ENCODE data around the gene FAM83F. TPM values are rescaled to one million over a fixed set of nuclear protein-coding genes. Genes with fewer than 3 reads are reported as not detected.

Gene FAM83F
- total RNA-seq, 1 donor from 2014 or later = 0.23 TPM

DNA sequence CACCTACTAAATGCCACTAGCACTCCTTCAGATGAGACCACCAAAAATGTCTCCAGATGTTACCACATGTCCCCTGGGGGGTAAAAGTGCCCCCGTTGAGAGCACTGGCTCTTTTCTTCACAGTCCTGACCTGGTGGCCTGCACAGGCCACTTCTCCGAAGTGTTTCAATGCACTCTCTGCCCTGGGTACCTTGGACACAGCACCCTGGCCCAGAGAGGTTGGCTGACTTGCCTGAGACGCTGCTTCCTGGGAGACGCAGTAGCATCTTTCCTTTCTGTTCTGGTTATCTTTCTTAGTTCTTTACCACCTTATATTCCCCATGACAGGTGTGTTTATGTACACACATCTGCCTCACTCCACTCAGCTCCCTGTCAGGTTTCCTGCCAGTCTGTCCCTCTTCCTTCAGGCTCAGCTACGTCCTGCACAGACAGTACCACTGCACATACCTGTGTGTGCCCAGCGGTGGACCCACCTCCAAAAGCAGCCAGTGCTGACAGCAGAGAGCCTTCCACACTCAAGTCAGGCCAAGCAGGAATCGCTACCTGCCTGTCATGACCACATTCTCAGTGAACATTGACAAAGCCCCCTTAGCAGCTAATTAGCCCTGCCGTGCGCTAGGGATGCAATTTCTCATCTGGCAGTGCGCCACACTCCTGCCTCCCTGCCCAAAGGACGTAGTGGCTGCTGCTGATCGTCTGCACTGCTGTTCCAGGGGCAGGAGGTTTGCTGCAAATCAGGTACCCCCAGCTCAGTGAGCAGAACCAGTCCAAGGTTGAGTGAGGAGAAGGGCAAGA is 39.0 kb downstream of the FAM83F start:
- Mint-ChIP-seq H3K4me1 (peaks cover 7% of the 10 kb centered on the region), H3K36me3 (ENCODE audit: low read depth) (no peaks in the 10 kb centered on the region), H3K9me3 (no peaks in the 10 kb centered on the region), H3K4me3 (no peak overlapping the region), H3K27ac (no peak overlapping the region), H3K27me3 (peaks cover 4% of the 10 kb centered on the region)
- DNase-seq = no peak
- intact Hi-C loops (cut with micrococcal nuclease) = no loop called here

GRCh38 chr22:40035351-40035750 is 40.6 kb downstream of the FAM83F start:
- H3K9me3 Mint-ChIP-seq = no peaks in the 10 kb centered on the region
- H3K27ac Mint-ChIP-seq = no peak overlapping the region
- no peak for DNase-seq
- no peak overlapping the region for H3K4me3 Mint-ChIP-seq
- peaks cover 12% of the 10 kb centered on the region for H3K27me3 Mint-ChIP-seq
- intact Hi-C loops (cut with micrococcal nuclease) = no loop called here
- H3K4me1 Mint-ChIP-seq = peaks cover 7% of the 10 kb centered on the region
- H3K36me3 Mint-ChIP-seq (ENCODE audit: low read depth) = no peaks in the 10 kb centered on the region

DNA sequence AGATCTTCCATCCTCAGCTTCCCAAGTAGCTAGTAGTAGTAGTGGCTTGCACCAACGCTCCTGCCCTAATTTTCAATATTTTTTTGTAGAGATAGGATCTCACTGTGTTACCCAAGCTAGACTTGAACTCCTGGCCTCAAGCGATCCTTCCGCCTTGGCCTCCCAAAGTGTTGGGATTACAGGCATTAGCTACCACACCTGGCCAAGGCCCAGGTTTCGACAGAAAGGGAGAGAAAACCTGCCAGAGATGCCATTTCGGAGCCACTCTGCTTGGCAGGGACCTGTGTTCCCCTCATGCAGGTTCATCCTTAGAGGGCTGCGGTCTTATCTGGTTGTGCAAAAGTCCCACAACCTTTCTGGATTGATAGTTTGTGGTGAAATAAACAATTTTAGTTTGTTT is 41.4 kb downstream of the FAM83F start:
- intact Hi-C loops (cut with micrococcal nuclease) = loop anchor here (1.0 kb wide), 1 partner anchor 502 kb away; no protein-coding TSS in a partner anchor
- no peaks in the 10 kb centered on the region for H3K36me3 Mint-ChIP-seq (ENCODE audit: low read depth)
- no peak overlapping the region for H3K27ac Mint-ChIP-seq
- no peak overlapping the region for H3K4me3 Mint-ChIP-seq
- H3K27me3 Mint-ChIP-seq = peaks cover 12% of the 10 kb centered on the region
- H3K4me1 Mint-ChIP-seq = peaks cover under 1% of the 10 kb centered on the region
- H3K9me3 Mint-ChIP-seq = no peaks in the 10 kb centered on the region
- no peak for DNase-seq

DNA sequence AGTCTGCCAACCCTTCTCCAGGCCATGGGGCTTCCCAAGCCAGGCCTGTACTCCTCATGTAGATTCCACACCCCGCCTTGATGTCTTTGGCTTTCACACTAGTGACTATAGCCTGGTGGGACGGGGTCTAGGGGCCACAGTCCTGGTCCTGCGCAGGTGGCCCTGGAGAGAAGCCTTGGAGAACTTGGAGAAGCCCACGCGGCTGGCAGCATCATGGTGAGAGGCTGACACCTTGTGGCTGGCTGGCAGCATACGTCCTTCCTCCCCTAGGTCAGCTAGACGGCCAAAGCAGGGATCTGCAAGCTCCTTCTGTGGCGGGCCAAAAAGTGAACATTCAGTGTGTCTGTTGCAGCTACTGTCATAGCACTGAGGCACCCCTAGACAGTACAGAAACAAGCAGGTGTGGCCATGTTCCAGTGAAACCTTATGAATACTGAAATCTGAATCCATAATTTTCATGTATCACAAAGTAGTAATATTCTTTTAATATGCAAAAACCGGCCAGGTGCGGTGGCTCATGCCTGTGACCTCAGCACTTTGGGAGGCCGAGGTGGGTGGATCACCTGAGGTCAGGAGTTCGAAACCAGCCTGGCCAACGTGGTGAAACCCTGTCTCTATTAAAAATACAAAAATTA is 42.0 kb downstream of the FAM83F start:
- no peaks in the 10 kb centered on the region for H3K36me3 Mint-ChIP-seq (ENCODE audit: low read depth)
- no peaks in the 10 kb centered on the region for H3K9me3 Mint-ChIP-seq
- peaks cover 12% of the 10 kb centered on the region for H3K27me3 Mint-ChIP-seq
- no peak overlapping the region for H3K27ac Mint-ChIP-seq
- DNase-seq = peak; percentile 84
- no peak overlapping the region for H3K4me3 Mint-ChIP-seq
- intact Hi-C loops (cut with micrococcal nuclease) = loop anchor here (1.0 kb wide), 1 partner anchor 502 kb away; no protein-coding TSS in a partner anchor
- no peaks in the 10 kb centered on the region for H3K4me1 Mint-ChIP-seq

DNA sequence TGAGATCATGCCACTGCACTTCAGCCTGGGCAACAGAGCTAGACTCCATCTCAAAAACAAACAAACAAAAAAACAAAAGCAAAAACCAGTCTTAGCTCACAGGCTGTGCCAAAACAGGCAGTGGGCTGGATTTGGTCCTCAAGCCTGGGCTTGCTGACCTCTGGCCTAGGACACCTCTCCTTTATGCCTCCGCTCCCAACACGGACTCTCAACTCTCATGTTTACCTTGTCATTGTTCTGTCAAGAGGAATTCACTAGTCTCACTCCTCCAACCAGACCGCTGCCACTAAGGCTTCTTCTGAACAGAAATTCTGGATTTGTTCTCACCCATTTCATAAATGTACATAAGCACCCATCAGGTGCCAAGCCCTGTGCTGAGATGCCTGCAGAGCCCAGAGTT is 42.6 kb downstream of the FAM83F start:
- intact Hi-C loops (cut with micrococcal nuclease) = no loop called here
- H3K27ac Mint-ChIP-seq = no peak overlapping the region
- H3K27me3 Mint-ChIP-seq = peaks cover 12% of the 10 kb centered on the region
- DNase-seq = no peak
- no peaks in the 10 kb centered on the region for H3K4me1 Mint-ChIP-seq
- H3K36me3 Mint-ChIP-seq (ENCODE audit: low read depth) = no peaks in the 10 kb centered on the region
- H3K9me3 Mint-ChIP-seq = no peaks in the 10 kb centered on the region
- H3K4me3 Mint-ChIP-seq = no peak overlapping the region

DNA sequence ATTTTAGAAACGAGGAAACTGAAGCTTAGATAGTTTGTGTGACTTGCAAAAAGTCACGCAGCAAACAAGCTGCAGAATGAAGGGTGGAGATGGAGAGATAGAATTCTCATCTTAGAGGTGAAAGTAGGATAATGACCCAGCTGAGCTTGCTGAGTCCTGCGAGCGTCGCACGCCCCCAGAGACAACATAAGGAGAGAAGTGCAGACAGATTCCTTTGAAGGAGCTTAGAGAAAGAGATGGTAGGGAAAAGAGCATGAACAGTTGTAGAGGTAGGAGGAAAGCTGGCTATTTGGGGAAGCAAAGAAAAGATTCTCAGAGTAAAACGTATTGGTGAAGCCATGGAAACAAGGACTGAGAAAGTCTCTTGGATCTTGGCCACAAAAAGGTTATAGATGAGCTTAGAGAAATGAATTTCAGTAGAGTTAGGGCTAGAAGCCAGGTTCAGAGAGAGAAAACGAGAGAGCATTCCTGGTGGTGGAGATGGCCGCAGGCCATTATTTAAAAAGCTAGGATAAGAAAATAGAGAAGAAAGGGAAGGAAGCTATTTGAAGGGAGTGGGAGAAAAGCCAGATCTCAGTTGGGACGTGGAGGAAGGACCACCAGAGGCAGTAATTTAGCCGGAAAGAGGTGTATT is 44.8 kb downstream of the FAM83F start:
- peaks cover 13% of the 10 kb centered on the region for H3K27me3 Mint-ChIP-seq

DNA sequence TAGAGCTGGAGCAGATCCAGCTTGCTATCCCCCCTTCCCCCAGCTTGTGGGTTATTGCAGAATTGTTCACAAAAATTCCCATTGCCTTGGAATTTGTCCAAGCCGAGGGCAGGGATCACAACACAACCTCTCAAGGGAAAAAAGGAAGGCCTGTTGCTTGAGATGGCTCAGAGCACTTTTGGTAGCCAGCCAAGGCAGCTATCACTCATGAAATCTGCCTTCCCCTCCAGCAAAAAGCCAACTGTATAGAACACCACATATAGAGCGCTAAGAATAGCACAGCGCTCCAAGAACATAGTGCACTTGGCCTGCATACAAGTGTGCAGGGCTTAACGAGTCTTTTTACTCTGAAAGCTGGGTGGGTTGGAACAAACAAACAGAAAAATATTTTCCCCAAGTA is 46.2 kb downstream of the FAM83F start:
- H3K27me3 Mint-ChIP-seq = peaks cover 13% of the 10 kb centered on the region
- intact Hi-C loops (cut with micrococcal nuclease) = no loop called here
- H3K27ac Mint-ChIP-seq = no peak overlapping the region
- H3K4me1 Mint-ChIP-seq = peaks cover 7% of the 10 kb centered on the region
- H3K9me3 Mint-ChIP-seq = no peaks in the 10 kb centered on the region
- peaks cover 3% of the 10 kb centered on the region for H3K36me3 Mint-ChIP-seq (ENCODE audit: low read depth)
- no peak overlapping the region for H3K4me3 Mint-ChIP-seq
- DNase-seq = no peak

More for the DNA sequence above, 44.8 kb downstream of the FAM83F start:
- Mint-ChIP-seq H3K36me3 (ENCODE audit: low read depth) (peaks cover 2% of the 10 kb centered on the region), H3K9me3 (no peaks in the 10 kb centered on the region), H3K27ac (no peak overlapping the region), H3K4me1 (peaks cover 5% of the 10 kb centered on the region), H3K4me3 (no peak overlapping the region)
- intact Hi-C loops (cut with micrococcal nuclease) = no loop called here
- DNase-seq = no peak

GRCh38 chr22:40041366-40042137 is 46.8 kb downstream of the FAM83F start:
- peaks cover 10% of the 10 kb centered on the region for H3K4me1 Mint-ChIP-seq
- no peaks in the 10 kb centered on the region for H3K9me3 Mint-ChIP-seq
- H3K27me3 Mint-ChIP-seq = peaks cover 13% of the 10 kb centered on the region
- intact Hi-C loops (cut with micrococcal nuclease) = no loop called here
- no peak overlapping the region for H3K4me3 Mint-ChIP-seq
- H3K36me3 Mint-ChIP-seq (ENCODE audit: low read depth) = peaks cover 3% of the 10 kb centered on the region
- no peak for DNase-seq
- H3K27ac Mint-ChIP-seq = no peak overlapping the region

GRCh38 chr22:40042312-40042711 is 47.6 kb downstream of the FAM83F start:
- Mint-ChIP-seq H3K27me3 (peaks cover 13% of the 10 kb centered on the region), H3K4me3 (no peak overlapping the region), H3K36me3 (ENCODE audit: low read depth) (peaks cover 3% of the 10 kb centered on the region), H3K4me1 (peaks cover 10% of the 10 kb centered on the region), H3K9me3 (no peaks in the 10 kb centered on the region), H3K27ac (no peak overlapping the region)
- no peak for DNase-seq
- intact Hi-C loops (cut with micrococcal nuclease) = no loop called here

DNA sequence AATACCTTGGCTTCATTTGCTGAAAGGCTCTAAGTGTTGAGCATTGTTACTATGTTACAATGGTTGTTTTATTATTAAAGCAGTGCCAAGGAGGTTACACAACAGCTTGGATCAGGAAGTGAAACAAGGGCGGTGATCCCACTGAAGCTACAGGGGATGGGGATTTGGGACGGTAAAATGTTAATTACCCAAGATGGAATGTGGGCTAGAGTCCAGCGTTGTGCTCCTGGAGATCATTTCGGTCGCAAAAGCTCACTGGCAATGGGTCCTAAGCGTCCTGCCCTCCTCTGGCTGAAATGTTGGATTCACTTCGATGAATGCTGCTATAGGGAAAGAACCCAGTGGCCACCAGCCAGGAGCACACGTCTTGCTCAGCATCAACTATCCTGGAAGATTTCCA is 48.3 kb downstream of the FAM83F start:
- Mint-ChIP-seq H3K36me3 (ENCODE audit: low read depth) (peaks cover 3% of the 10 kb centered on the region), H3K4me3 (peak overlapping the region; percentile 92), H3K27ac (peak overlapping the region; percentile 99), H3K9me3 (no peaks in the 10 kb centered on the region), H3K27me3 (peaks cover 10% of the 10 kb centered on the region), H3K4me1 (peaks cover 12% of the 10 kb centered on the region)
- intact Hi-C loops (cut with micrococcal nuclease) = no loop called here
- no peak for DNase-seq

DNA sequence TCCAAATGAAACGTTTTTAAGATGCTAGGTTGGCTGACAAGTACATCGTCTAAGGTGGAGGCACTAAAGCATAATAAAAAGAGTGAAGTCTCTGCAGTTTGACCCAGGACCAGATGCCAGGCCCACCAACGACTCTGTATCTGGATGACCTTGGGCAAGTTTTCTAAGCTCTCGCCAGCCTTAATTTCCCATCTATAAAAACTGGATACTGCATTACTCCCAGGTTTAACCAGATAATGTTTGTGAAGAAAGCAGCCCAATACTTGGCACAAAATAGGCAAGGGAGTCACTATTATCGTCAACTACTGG is 49.0 kb downstream of the FAM83F start:
- intact Hi-C loops (cut with micrococcal nuclease) = loop anchor here (1.0 kb wide), 5 partner anchors 12 to 511 kb away; partner anchors contain the start of genes RPS19BP1 and TNRC6B

DNA sequence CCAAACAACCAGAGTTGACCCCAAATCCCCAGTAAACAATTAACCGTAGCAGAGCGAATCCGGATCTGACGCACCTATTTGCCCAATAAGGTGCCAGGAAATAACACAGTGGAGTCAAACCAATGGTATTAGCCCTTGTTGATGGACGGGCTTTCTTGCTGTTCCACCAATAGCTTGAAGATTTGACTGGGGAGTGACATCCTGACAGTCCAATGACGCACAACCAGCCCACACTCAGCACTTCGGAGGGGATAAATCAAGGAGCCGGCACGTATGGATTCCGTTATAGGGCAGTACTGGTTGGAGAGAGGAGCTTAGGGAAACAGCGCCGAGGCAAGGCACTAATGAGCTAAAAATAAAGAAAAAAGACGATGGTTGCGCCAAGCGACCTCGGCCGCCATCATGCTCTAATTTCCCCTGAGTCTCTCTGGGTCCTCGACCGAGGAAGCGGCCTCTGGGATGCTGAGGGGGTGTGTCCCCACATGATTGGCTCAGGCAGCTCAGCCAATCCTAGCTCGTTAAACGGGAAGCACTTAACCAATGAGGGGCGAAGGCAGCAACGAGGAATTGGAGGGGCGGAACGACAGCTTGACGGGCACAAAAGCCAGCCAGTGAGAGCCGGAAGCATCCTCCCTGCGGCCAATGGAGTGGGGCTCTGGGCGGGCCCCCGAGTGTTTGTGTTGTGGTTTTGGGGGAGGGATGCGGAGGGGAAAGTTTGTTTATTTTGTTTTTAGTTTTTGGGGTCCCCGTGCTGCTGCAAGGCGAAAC is 49.5 kb downstream of the FAM83F start:
- H3K36me3 Mint-ChIP-seq (ENCODE audit: low read depth) = peaks cover 3% of the 10 kb centered on the region
- peak overlapping the region; percentile 92 for H3K4me3 Mint-ChIP-seq
- H3K4me1 Mint-ChIP-seq = peaks cover 14% of the 10 kb centered on the region
- DNase-seq = peak; percentile 100
- peak overlapping the region; percentile 99 for H3K27ac Mint-ChIP-seq
- intact Hi-C loops (cut with micrococcal nuclease) = loop anchor here (1.0 kb wide), 5 partner anchors 11 to 512 kb away; partner anchors contain the start of genes RPS19BP1 and TNRC6B
- H3K27me3 Mint-ChIP-seq = peaks cover 9% of the 10 kb centered on the region
- H3K9me3 Mint-ChIP-seq = no peaks in the 10 kb centered on the region

More for the DNA sequence above, 49.0 kb downstream of the FAM83F start:
- DNase-seq = no peak
- Mint-ChIP-seq H3K4me3 (peak overlapping the region; percentile 92), H3K36me3 (ENCODE audit: low read depth) (peaks cover 3% of the 10 kb centered on the region), H3K27me3 (peaks cover 9% of the 10 kb centered on the region), H3K4me1 (peaks cover 12% of the 10 kb centered on the region), H3K9me3 (no peaks in the 10 kb centered on the region), H3K27ac (peak overlapping the region; percentile 99)
